Fibroblast of skin of right quadriceps (primary cell): ENCODE measurements around the gene SLC38A10.

ENCODE experiments used
- DNase-seq: peaks from one replicate; pipeline ENCODE4 v3.0.0-alpha.2; 2013

Gene SLC38A10

GRCh38 chr17:81330884-81331245 is 35.8 kb upstream of the SLC38A10 start:
- no peak for DNase-seq

DNA sequence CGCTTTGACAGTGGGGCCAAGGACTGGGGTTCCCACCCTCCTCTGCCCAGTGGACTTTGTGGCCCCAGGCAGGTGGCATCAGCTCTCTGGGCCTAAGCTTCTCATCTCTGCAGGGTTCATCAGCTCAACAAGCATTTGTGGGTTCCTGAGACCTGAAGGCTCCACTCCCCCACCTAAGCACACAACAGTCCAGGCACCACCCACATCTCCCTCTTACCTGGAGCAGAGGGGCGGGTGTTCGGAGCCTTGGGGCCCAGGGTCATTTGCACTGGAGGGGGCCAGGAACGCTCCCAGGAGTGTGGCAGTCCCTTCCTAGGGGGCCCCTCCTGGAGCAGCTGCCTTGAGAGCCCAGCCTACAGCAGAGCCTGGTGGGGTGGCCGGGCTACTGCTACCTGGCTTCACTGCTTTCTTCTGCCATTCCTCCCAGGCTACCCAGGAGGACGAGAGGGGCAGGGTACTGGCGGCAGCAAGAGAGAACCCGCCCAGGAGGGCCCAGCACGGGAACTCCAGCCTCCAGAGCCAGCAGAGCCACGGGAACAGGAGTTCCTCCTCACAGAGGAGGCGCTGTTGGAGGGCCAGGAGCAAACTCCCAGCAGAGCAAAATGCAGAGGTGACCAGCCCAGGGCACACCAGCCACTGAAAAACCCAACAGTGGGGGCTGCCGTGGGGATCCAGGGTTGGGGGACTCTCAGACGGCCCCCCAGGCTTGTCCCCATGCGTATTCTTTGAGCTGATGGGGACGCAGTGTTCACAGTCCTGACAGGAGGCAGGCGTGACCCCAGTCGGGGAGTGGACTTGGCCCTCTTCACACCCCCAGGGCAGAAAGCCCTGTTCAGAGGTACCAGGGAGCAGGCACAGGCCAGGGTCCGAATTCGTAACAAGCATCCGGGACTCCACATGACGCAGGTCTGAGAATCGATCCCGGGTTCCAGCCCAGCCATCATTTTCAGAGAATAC is 35.1 kb upstream of the SLC38A10 start:
- DNase-seq: no peak

GRCh38 chr17:81328978-81329926 is 34.1 kb upstream of the SLC38A10 start:
- peak; percentile 80 for DNase-seq

DNA sequence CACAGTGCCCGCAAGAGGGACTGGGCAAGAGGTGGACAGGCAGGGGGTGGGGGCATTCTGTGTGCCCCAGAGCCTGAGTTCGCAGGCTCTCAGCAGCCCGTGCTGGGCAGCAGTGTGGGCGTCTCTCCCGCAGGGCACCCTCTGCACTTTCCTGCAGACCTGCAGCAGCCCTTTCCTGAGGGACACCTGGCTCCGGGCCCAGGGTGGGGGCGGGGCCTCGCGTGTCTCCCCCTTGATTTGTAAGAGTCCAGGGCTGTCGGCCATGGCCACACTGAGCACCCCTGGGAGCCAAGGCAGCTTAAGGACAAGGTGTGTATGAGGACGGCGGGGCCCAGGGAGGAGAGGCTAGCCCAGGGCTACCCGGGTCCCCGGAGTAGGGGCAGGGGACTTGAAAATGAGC is 33.4 kb upstream of the SLC38A10 start:
- DNase-seq: no peak

GRCh38 chr17:81325714-81326358 is 30.7 kb upstream of the SLC38A10 start:
- DNase-seq: no peak

GRCh38 chr17:81324851-81325713 is 30.0 kb upstream of the SLC38A10 start:
- no peak for DNase-seq

GRCh38 chr17:81324177-81324850 is 29.2 kb upstream of the SLC38A10 start:
- no peak for DNase-seq

GRCh38 chr17:81323411-81323868 is 28.3 kb upstream of the SLC38A10 start:
- DNase-seq: no peak

GRCh38 chr17:81323083-81323369 is 27.9 kb upstream of the SLC38A10 start:
- no peak for DNase-seq

DNA sequence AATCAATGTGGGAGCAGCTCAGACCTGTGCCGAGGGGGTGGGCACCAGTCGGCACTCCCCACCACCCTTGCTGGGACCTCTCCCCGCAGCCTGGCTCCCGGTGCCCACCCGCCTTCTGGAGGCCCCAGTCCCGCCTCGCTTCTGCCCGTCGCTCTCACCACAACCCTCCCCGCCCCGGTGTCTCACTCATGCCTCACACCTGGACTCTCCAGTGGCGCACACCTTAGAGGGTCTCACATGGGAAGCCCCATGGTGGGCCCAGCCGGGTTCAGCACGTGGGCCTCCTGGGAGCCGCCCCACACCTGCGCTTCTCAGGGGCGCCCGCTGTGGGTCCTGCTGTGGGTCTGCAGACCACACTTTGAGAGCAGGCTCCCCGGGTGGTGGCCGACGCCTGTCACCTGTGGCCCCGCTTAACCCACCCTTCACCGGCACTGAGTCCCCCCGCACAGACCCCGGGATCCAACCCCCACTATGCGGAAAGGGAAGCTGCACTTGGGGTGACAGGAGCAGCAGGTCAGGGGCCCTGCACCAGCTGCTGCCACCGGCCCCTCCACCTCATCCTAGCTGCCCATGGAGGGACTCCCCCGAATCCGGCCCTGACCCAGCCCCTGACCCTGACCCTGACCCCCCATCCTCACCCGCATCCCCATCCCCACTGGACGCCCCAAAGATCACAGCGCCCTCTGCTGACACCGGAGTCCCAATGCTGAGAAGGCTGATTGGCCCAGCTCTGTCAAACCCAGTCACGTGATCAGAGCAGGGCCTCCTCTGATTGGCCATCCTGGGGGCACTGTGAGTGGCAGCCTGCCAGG is 27.4 kb upstream of the SLC38A10 start:
- DNase-seq: peak; percentile 29

GRCh38 chr17:81317961-81318605 is 23.0 kb upstream of the SLC38A10 start:
- no peak for DNase-seq

DNA sequence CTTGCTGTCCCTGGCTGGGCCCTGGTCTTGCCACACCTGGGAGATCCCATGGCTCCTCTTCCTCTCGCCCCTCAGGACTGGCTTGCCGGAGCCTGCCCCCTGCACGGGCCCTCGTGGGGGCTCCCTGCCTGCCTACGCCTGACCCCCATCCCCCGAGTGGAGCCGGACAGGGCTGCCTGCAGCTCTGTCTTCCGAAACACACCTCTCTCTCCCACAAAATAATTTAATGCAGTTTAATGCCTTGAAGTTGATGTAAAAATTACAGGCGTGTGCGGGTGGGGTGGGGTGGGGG is 22.4 kb upstream of the SLC38A10 start:
- DNase-seq: no peak

DNA sequence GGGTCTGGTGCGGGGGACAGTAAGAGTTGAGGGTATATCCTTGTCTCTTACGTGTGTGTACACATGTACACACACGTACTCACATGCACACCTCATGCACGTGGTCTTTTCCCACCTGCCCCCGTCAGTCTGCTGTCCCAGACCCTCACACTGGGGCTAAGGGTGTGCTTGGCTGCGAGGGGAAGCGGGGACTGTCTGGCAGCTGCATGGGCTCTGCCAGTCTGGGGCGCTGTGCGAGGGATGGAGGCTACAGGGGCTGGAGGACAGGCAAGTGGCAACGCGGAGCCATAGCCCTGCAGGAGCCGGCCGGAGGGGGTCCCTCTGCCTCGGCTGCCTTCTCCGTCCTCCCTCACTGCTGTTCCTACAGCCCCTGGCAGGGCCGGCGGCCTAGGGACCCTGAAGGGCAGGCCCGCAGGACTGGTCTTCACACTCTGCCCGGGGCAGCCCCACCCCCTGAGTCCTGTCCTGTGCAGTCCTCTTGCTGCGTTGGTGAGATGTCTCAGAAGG is 20.8 kb upstream of the SLC38A10 start:
- no peak for DNase-seq

- no peak for DNase-seq
These were observed 20.2 kb upstream of the SLC38A10 start for GRCh38 chr17:81315129-81315884.

GRCh38 chr17:81314398-81315081 is 19.4 kb upstream of the SLC38A10 start:
- DNase-seq: no peak

- no peak for DNase-seq
These were observed 18.8 kb upstream of the SLC38A10 start for GRCh38 chr17:81313776-81314397.

- DNase-seq: no peak
These were observed 17.7 kb upstream of the SLC38A10 start for GRCh38 chr17:81312624-81313325.

GRCh38 chr17:81311946-81312345 is 16.8 kb upstream of the SLC38A10 start:
- no peak for DNase-seq
